ENCODE results near the gene COL9A2.

COL9A2 gene

GRCh38 chr1:40317394-40318074 is 448 bp upstream of the COL9A2 start:
- H3K9ac ChIP-seq (ENCODE audit: low read length): peak overlapping the region; percentile 41; the same call in 1 of the 2 replicates
- H3K4me3 ChIP-seq (ENCODE audit: insufficient read depth, low read length, poor library complexity, severe bottlenecking): no peak overlapping the region

GRCh38 chr1:40315795-40316594 is 1.1 kb downstream of the COL9A2 start:
- Histone ChIP-seq H4K20me1 (ENCODE audit: low read depth, low read length) (no peaks in the 10 kb centered on the region), H3F3A (ENCODE audit: insufficient read depth) (no peaks in the 10 kb centered on the region), H3K4me3 (ENCODE audit: insufficient read depth, low read length, poor library complexity, severe bottlenecking) (peak overlapping the region; percentile 41), H3K4me2 (ENCODE audit: low read depth, low read length, poor library complexity, severe bottlenecking) (peak overlapping the region; percentile 61), H3K79me2 (ENCODE audit: insufficient read depth, low read length) (no peaks in the 10 kb centered on the region), H3K27me3 (ENCODE audit: low read length) (no peaks in the 10 kb centered on the region), H3K36me3 (ENCODE audit: low read length) (no peaks in the 10 kb centered on the region), H3K9ac (ENCODE audit: low read length) (peak overlapping the region; percentile 41), H3K9me3 (ENCODE audit: insufficient read depth, low read length) (no peaks in the 10 kb centered on the region), H3K9me2 (replicated peaks; ENCODE audit: insufficient read depth, low read length) (no peaks in the 10 kb centered on the region), H3K27ac (ENCODE audit: low read depth, low read length) (no peak overlapping the region), H2AFZ (ENCODE audit: low read depth, low read length, severe bottlenecking) (peak overlapping the region; percentile 87)
- TF ChIP-seq CTCF (IDR thresholded peaks at IDR 0.05; ENCODE audit: insufficient read depth, low read length, poor library complexity, severe bottlenecking): no peak
- no peak for TF ChIP-seq EZH2phosphoT487 (conservative IDR thresholded peaks at IDR 0.05; ENCODE audit: low read length)

More at GRCh38 chr1:40317394-40318074, 448 bp upstream of the COL9A2 start:
- Histone ChIP-seq H3K27ac (ENCODE audit: low read depth, low read length) (no peak overlapping the region), H3K27me3 (ENCODE audit: low read length) (no peaks in the 10 kb centered on the region), H3K9me2 (replicated peaks; ENCODE audit: insufficient read depth, low read length) (no peaks in the 10 kb centered on the region), H3K9me3 (ENCODE audit: insufficient read depth, low read length) (no peaks in the 10 kb centered on the region), H4K20me1 (ENCODE audit: low read depth, low read length) (no peaks in the 10 kb centered on the region), H3K79me2 (ENCODE audit: insufficient read depth, low read length) (no peaks in the 10 kb centered on the region), H2AFZ (ENCODE audit: low read depth, low read length, severe bottlenecking) (peak overlapping the region; percentile 87), H3K36me3 (ENCODE audit: low read length) (no peaks in the 10 kb centered on the region), H3F3A (ENCODE audit: insufficient read depth) (no peaks in the 10 kb centered on the region), H3K4me2 (ENCODE audit: low read depth, low read length, poor library complexity, severe bottlenecking) (peak overlapping the region; percentile 61)
- no peak for TF ChIP-seq CTCF (IDR thresholded peaks at IDR 0.05; ENCODE audit: insufficient read depth, low read length, poor library complexity, severe bottlenecking)
- TF ChIP-seq EZH2phosphoT487 (conservative IDR thresholded peaks at IDR 0.05; ENCODE audit: low read length): no peak

GRCh38 chr1:40315239-40315794 is 1.8 kb downstream of the COL9A2 start:
- TF ChIP-seq CTCF (IDR thresholded peaks at IDR 0.05; ENCODE audit: insufficient read depth, low read length, poor library complexity, severe bottlenecking): peak; percentile 82
- no peak for TF ChIP-seq EZH2phosphoT487 (conservative IDR thresholded peaks at IDR 0.05; ENCODE audit: low read length)
- peak overlapping the region; percentile 41 for H3K9ac ChIP-seq (ENCODE audit: low read length)
- H4K20me1 ChIP-seq (ENCODE audit: low read depth, low read length): no peaks in the 10 kb centered on the region
- no peak overlapping the region for H3K27ac ChIP-seq (ENCODE audit: low read depth, low read length)
- peak overlapping the region; percentile 87 for H2AFZ ChIP-seq (ENCODE audit: low read depth, low read length, severe bottlenecking)
- H3K4me3 ChIP-seq (ENCODE audit: insufficient read depth, low read length, poor library complexity, severe bottlenecking): peak overlapping the region; percentile 33
- no peaks in the 10 kb centered on the region for H3K9me3 ChIP-seq (ENCODE audit: insufficient read depth, low read length)
- H3K79me2 ChIP-seq (ENCODE audit: insufficient read depth, low read length): no peaks in the 10 kb centered on the region
- H3K36me3 ChIP-seq (ENCODE audit: low read length): no peaks in the 10 kb centered on the region
- peak overlapping the region; percentile 61 for H3K4me2 ChIP-seq (ENCODE audit: low read depth, low read length, poor library complexity, severe bottlenecking)
- no peaks in the 10 kb centered on the region for H3K27me3 ChIP-seq (ENCODE audit: low read length)
- no peaks in the 10 kb centered on the region for H3K9me2 ChIP-seq (replicated peaks; ENCODE audit: insufficient read depth, low read length)
- no peaks in the 10 kb centered on the region for H3F3A ChIP-seq (ENCODE audit: insufficient read depth)

Measured in SU-DHL-6 (cell line).